HUDEP-2 (cell line): ENCODE measurements around the gene PDXDC1.
"Not testable (repeated sequence)": the region's sequence is repeated elsewhere in the genome, so short reads cannot be mapped to it uniquely, and the experiment has no call there.

Experiments
- DNase-seq, 76 experiments: peaks; one replicate each; lab custom pipeline; 2025; ENCODE audit not compliant: unreplicated experiment in 76 of 76; lab: John Stamatoyannopoulos, UW

Gene PDXDC1

DNA sequence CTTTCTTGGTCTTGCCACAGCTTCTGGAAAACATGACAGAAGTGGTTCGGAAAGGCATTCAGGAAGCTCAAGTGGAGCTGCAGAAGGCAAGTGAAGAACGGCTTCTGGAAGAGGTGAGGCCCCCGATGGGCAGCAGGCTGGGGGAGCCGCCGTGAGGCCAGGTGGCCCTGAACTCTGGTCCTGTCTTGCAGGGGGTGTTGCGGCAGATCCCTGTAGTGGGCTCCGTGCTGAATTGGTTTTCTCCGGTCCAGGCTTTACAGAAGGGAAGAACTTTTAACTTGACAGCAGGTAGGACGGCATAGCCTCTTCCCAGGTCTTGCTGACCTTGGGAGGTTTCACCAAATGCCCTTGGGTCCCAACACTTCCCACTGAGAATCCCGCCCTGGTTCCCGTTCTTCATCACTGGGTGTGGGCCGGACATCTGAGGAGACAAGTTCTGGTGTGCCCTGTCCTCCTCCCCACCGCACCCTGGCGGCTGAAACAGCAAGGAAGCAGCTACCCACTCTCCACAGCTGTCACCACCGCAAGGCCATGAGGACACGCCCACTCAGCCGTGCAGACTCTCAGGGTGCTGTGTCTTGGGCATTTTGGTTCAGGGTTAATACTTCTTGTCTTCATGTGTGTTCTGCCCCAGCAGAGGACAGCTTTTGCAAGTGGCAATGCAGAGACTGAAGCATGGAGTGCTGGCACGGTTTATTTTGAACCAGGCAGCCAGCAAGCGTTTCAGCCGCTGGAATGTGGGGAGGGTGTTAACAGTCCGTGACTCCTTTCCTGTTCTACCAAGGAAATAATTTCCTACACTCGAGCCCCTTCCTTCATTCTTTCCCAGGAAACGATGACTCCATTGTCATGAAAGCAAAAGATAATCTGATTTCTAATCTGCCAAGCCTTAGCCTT, 59.7 kb downstream of the PDXDC1 start:
- no peak for DNase-seq

- no peak for DNase-seq
Measured at GRCh38 chr16:15035163-15035729, 60.4 kb downstream of the PDXDC1 start.

- no peak for DNase-seq
Measured at GRCh38 chr16:15037003-15037402, 62.2 kb downstream of the PDXDC1 start.

DNA sequence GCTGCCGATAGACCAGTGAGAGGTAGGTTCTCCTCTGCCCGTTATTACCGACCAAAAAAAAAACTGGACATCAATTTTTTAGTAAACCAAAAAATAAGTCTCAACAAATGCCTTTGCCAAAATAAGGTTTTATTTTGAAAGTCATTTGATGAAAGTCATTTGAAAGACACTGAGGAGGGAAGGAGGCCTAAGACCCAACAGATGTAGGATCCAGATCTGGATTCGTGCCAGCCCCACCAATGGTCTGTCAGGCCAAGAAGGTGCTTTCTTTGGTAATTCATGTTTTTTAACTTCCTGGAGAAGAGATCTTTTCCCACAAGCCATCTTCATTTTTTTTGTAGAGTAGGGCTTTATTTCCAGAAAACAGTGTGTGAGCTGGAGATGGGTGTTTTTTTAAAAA, 62.9 kb downstream of the PDXDC1 start:
- DNase-seq, result peak in 46 of 76 experiments; percentile 2 to 55 (median 25)

DNA sequence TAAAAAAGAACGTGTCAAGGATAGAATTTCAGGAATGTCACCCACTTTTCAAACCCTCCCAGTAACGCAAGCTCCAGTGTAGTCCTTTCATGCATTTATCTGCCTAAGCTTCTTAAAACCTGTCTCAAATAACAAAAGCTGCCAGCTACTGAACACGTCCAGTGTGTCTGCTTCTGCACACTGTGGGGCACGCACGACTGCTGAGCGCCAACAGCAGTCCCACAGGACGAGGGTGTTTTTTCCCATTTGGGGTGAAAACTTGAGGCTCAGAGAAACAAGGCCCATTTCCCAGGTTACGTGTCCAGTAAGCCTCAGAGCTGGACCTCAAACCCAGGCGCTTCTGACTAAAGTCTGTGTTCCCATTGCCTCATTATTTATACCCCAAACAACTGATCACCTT, 63.9 kb downstream of the PDXDC1 start:
- no peak for DNase-seq

DNA sequence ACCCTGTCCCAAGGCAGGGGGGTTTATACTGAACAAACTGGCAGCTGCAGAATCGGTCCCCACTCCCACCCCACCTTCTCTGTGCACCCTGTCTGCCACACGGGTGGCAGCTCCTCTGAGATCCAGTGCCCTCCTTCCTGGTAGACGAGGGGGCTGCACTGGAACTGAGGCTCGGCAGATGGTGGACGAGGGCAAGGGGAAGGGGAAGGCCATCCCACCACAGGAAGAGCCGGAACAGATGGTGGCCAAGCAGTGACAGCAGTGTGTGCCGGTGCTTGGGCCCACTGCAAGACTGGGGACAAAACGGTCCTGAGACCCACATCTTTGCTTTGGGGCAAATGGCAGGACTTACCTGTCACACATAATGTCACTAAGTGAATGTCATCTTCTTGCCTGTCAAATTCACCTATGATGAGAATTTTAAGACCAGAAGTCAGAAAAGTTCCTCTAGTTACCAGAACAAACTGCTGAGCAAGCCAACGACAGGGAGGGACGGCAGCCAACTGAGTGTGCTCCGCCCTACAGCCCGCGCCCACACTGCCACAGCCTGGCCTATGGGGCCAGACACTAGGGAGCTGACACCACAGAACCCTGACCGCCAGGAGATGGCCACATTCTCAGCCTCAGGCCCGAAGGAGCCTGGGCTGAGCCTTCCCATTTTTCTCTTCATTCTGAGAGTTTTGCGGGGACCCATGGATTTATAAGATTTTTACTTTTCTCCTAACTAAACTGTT, 66.6 kb downstream of the PDXDC1 start:
- peak in 71 of 76 experiments; percentile 18 to 83 (median 65) for DNase-seq

DNA sequence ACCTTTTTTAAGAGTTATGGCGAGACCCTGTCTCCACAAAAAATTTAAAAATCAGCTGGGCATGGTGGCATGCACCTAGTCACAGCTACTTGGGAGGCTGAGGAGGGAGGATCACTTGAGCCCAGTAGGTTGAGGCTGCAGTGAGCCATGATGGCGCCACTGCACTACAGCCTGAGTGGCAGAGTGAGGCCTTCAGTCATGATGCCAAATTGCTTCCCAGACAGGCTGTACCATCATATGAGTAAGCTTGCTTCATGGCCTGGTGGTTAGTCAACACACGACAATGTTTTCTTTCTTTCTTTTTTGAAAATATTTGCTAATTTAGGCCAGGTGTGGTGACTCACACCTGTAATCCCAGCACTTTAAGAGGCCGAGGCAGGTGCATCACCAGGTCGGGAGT, 68.5 kb downstream of the PDXDC1 start:
- DNase-seq, result no peak

DNA sequence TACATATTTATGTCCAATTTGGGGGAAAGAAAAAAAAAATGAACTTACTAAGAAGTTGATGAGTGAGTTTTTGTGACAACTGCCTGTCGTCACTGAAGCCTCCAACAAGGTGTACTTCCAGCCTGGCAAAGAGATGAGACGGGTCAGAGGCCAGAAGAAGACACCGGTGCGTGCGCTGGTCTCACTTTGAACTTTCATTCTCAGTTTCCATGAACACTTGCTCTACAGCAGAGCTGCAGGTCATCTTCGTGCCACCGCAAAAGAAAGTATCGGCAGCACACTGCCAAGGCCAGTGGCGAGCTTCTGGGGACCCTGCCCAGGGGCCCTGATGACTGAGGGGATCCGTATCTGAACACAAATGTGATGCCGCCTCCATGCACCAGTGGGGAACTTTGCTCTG, 69.5 kb downstream of the PDXDC1 start:
- DNase-seq, result no peak

GRCh38 chr16:15045270-15045669, 70.4 kb downstream of the PDXDC1 start:
- DNase-seq, result not testable (repeated sequence)

DNA sequence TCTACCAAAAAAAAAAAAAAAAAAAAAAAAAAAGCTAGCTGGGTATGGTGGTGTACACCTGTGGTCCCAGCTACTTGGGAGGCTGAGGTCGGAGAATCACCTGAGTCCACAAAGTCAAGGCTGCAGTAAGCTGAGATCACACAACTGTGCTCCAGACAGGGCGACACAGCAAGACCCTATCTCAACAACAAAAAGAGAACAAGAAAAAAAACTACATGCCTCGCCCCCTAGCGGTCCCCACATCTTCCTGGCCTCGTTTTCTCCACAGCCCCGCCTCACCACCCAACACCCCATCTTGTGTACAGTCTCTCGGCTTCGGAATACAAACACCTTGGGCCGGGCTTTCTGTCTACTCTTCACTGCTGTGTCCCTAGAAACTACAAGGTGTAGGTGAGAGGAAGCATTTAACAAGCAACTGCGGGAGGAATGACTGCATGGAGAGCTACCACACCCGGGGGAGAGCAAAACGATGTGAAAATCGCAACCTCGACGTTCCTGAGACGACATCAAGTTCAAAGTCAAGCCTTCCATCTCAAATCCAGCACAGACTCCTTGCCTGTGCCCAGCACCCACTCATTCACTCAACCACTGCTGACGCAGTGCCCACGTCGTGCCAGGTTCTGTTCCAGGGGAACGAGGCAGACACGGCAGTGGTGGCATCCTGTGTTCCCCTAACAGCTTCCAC, 72.0 kb downstream of the PDXDC1 start:
- DNase-seq, result no peak

GRCh38 chr16:15049581-15050180, 74.9 kb downstream of the PDXDC1 start:
- DNase-seq, result no peak

DNA sequence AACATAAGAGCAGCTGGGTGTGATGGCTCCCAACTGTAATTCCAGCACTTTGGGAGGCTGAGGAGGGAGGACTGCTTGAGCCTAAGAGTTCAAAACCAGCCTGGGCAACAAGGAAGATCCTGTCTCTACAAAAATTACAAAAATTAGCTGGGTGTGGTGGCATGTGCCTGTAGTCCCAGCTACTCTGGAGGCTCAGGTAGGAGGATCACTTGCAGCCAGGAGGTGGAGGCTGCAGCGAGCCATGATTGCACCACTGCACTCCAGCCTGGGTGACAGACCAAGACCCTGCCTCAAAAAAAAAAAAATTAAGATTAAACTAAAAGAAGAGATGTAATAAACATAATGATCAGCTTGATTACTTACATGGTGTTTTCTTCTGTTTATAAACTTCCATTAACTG, 75.6 kb downstream of the PDXDC1 start:
- DNase-seq, result not testable (repeated sequence)

- DNase-seq, result no peak
Measured at GRCh38 chr16:15051387-15051951, 76.6 kb downstream of the PDXDC1 start.

- no peak for DNase-seq
Measured at GRCh38 chr16:15052747-15053476, 78.1 kb downstream of the PDXDC1 start.

- DNase-seq, result no peak
Measured at GRCh38 chr16:15053904-15054303, 79.1 kb downstream of the PDXDC1 start.

DNA sequence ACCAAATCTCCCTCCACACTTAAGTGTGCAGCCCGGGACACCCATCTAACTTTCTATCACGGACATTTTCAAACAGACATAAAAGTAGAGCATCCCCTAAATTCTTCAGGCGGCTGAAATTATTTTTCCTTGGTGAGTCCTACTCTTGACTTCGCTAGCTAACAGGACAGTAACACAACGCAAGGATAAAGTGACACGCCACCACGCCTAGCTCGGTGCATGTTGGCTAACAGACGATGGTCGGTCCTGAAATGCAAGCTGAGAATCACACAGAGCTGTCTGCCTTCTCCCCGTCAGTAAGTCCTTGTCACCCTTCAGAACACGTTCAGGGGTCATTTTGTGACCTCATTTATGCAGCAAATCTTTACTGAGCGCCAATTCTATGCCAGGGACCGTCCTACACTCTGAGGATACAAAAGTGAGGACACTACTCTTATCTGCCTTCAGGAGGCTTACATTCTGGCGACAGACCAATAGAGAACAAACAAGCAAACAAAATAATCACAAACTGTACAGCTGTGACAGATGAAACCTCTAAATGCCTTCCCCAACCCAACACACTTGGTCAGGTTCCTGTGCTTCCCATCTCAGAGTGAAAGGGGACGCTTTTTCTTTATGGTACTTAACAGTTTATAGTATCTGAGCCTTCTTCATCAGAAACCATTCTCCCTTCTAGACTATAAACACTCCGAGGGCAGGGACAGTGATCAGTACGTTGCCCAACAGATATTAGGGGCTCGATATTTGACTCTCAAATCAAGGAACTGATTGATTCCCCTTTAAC, 79.7 kb downstream of the PDXDC1 start:
- no peak for DNase-seq

- DNase-seq, result peak in 9 of 76 experiments; percentile 2 to 56 (median 42)
Measured at GRCh38 chr16:15055141-15056053, 80.6 kb downstream of the PDXDC1 start.
